CD4-positive, alpha-beta T cell treated with Interleukin-2 at 100 ng/mL for 4 hours (primary cell): ENCODE data around the gene MYOCOS.
A peak's percentile ranks its signal among the peaks of the same experiment; 100 is the strongest.
"Not testable (repeated sequence)": the region's sequence is repeated elsewhere in the genome, so short reads cannot be mapped to it uniquely, and the experiment has no call there.

Experiments used
- DNase-seq: peaks from one replicate; pipeline ENCODE4 v3.0.0-alpha.2; 2020; ENCODE audit warnings: low spot score

The MYOCOS gene

DNA sequence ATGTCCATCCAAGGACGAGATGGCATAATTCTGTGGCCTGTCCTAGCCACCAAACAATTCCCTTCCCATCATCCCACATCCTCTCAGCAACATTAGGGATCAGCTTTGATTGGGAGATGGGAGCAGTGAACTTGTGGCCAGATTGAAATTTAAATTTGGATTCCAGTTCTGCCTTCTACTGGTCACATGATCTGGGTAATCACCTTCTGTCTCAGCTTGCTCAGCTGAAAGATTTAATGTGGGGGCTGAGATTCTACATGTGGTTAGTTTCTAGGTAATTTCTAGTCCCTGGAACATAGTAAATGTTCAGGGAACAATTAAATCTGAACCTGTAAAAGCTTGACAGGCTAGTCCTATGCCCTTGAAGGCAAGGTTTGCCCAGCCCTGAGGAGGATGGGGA lies 3.2 kb downstream of the MYOCOS start:
- no peak for DNase-seq

DNA sequence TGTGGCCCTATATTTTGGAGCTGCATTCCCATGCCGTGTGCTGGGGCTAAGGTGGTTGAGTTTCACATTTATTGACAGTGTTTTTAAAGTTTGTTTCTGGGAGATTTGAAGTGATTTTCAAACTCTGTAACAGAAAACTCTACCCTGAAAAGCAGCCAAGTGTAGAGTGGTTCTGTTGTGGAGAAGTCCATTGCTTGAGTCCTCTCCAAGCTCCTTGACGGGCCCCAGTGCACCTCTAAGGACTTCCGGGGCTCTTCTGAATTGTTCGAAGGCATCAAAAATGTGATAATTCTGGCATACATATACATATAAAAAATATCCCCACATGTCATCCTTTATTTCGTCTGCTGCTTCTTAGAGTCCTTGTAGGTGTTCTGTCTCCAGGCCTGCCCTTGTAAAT lies 5.0 kb downstream of the MYOCOS start:
- DNase-seq: no peak

DNA sequence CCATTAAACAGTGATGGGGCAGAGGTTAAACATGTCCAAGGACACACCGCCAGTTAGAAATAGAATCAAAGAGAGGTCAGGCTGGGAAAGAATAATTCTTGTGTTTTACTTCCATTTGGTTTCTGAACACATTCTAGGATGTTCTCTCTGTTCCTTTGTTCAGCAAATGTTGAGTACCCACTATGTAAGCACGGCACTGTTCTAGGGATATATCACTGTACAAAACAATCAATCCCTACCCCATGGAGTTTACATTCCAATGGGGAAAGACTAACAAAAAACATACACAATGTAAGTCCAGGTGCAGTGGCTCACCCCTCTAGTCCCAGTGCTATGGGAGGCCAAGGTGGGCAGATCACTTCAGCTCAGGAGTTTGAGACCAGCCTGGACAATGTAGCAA lies 6.2 kb downstream of the MYOCOS start:
- no peak for DNase-seq

DNA sequence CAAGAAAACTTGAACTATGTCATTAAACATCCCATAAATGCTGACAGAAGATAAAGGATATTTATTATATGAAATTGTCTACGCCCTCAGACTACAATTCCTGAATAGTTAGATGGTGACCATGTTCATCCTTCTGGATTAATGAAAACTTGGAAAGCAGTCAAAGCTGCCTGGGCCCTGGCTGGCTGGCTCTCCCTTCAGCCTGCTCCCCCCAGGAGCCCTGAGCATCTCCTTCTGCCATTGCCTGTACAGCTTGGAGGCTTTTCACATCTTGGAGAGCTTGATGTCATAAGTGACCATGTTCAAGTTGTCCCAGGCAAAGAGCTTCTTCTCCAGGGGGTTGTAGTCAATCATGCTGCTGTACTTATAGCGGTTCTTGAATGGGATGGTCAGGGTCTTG lies 13.6 kb downstream of the MYOCOS start:
- no peak for DNase-seq

DNA sequence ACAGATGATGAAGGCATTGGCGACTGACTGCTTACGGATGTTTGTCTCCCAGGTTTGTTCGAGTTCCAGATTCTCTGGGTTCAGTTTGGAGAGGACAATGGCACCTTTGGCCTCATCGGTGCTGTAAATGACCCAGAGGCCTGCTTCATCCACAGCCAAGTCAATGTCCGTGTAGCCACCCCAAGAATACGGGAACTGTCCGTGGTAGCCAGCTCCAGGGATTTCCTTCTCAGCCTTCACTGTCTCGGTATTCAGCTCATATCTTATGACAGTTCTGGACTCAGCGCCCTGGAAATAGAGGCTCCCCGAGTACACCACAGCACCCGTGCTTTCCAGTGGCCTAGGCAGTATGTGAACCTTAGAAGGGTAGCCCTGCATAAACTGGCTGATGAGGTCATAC lies 14.1 kb downstream of the MYOCOS start:
- no peak for DNase-seq

DNA sequence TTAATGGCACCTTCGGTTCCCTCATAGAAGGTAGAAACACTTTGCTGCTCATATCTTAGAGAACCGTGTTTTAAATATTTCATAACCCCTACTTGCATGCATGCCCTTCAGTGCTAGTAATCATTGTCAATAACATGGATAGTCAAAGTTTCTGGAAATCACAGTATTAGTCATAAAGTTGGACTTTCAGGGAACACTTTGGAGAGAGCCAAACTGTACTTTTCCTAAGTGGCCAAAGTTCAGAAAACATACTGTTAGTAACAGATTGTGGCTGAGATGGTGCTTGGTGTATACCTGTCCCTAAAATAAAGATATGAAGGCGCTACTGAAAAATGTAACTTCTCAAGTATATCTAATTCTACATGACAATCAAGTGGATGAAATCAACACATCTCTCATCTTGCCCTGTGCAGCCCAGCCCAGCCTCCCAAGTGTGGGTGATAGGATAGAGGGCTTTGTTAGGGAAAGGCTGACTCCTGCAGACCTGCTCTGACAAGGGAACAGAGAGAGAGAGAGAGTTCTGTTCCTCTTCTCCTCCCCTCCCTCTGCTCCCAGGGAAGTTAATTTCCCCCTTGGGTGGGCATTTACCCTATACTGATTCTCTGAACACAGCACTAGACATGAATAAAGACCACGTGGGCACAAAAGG lies 16.0 kb downstream of the MYOCOS start:
- DNase-seq: no peak

DNA sequence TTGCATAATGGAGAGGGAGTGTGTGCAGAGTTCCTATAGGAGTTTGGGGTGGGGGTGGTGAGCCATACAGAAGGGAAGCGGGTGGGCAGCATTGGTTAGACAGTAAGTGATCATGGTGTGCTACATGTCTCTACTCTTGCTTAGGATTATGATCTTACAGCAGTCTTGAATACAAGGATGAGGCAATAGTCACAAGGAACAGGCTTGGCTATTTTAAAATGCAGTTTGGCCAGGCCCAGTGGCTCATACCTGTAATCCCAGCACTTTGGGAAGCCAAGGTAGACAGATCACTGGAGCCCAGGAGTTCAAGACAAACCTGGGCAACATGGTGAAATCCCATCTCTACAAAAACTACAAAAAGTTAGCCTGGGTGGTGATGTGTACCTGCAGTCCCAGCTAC lies 18.2 kb downstream of the MYOCOS start:
- no peak for DNase-seq

DNA sequence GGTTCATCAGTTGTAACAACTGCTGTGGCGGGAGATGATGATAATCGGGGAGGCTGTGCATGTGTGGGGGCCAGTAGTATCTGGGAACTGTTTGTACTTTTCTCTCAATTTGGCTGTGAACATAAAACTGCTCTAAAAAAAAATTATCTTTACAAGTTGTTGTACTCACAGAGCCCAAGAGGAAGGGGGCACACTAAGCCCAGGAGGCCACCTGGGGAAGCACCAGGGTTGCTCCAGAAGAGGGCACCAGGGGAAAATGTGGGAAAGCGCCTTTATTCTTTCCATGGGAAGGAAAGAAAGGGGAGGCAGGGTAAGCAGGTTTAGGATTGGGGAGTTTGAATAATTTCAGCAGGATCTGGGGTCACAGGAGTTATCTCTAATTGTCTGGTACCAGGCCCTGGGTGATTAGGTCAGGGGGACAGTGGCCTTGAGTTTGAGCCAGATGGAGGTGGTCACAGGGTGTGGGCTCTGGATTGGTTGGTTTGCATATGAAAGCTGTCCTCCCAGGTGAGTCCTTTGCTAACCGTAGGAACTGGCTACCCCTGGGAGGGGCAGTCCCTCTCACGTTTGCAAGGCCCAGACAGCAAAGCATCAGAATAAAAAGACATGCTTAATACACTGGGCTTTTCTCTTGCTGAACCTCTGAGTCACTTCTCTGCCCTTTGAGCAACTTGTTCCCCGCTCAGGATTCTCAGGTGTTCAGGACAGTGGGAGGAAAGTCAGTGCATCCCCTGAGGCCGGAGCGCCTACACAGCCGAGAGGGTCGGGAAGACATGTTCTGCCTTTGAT lies 19.2 kb downstream of the MYOCOS start:
- DNase-seq: no peak

DNA sequence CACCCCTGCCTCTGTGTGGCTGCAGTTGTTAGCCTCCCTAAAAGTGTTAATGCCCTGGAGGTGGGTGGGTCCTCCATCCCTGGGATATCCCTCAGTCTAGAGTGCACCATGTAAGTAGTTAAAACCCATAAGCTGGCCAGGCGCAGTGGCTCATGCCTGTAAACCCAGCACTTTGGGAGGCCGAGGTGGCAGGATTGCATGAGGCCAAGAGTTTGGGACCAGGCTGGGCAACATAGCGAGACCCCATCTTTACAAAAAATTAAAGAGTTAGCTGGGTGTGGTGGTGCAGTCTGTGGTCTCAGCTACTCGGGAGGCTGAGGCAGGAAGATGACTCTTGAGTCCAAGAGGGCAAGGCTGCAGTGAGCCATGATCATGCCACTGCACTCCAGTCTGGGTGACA lies 20.2 kb downstream of the MYOCOS start:
- DNase-seq: no peak

DNA sequence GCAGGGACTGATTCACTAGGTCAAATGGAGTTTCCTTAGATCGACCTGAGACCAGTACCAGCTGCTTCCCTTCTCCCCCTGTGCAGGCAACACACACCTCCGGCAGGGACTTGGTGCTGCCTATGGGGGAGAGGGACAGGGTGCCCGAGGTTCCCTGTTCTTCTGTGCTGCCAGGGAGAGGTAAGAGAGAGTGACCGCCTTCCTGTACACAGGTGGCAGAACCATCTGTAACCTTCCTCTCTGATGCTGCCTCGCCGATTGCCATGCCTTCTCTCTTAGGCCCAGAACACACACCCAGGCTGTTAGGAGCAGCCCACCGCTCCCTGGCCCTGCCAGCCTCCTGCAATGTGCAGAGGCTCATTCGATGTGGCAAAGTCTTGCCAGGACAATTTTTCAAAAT lies 21.1 kb downstream of the MYOCOS start:
- DNase-seq: no peak

DNA sequence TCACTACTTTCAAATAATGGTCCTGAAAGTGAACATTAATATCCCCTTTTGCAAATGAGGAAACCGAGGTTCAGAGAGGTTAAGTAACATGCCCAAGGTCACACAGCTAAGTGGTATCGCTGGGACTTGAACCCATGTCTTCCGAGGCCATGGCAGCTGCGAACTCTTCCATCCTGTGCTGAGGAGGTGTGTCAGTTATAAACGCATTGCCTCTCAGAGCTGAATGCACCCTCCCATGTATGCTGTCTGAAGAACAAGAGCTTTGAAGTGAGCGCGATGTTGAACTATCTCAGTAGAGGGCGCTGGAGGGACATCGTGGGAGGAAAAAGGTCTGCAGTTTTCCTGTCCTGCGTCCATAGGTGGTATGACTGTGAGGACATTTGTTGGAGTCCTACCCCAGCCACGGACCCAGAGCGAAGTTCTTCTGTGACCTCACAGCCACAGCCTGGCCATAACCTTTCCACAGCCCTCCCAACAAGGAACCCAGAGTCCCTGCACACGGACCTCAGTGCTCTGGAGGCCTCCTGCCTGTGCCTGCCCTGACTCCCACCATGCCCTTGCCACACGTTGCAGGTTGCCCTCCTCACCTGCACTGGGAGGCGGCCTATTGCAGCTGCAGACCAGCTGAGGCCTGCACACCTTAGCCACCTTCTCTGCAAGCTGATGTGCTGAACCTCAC lies 22.9 kb downstream of the MYOCOS start:
- DNase-seq: peak; percentile 67

DNA sequence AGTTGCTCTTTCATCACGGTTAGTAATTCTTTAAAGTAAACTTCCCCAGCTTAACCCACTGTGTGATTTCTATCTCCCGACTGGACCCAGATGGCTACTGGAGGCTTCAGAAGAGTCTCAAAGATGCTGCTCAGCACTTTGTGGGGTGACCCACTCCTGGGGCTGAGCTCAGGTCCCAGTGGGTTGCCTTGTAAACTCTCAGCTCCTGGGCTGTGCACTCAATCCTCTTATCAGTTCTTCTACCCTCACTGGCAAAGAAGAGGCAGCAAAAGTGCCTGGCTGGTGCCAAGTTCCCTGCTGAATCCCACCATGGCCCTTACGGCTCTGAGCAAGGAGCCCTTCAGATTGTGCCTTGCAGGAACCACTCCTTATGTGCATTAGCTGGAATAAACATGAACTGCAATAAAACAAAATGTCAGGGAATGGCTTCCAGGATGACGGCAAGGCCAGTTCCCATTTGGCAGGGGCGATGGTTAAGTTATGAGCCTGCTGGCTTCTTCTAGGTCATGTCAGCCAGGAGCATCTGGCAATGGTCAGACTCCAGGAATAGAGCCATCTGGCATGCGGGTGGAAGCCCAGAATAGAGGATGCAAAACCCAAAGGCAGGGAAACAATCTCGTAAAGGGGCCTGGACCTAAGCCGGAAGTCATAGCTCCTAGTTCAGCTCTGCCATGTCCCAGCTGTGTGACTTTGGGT lies 23.7 kb downstream of the MYOCOS start:
- no peak for DNase-seq

DNA sequence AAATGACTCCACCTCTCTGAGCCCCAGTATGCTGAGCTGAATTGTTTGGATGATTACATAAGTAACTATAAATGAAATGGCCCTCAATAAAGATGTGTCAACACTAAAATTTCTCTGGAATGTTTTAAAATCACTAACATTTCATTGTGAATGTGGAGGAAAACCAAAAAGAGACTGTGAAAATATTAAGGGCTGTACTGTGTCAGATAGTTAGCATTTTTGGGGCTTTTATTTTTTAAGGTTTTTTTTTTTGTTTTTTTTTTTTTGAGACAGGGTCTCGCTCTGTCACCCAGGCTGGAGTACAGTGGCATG lies 24.2 kb downstream of the MYOCOS start:
- DNase-seq: no peak

DNA sequence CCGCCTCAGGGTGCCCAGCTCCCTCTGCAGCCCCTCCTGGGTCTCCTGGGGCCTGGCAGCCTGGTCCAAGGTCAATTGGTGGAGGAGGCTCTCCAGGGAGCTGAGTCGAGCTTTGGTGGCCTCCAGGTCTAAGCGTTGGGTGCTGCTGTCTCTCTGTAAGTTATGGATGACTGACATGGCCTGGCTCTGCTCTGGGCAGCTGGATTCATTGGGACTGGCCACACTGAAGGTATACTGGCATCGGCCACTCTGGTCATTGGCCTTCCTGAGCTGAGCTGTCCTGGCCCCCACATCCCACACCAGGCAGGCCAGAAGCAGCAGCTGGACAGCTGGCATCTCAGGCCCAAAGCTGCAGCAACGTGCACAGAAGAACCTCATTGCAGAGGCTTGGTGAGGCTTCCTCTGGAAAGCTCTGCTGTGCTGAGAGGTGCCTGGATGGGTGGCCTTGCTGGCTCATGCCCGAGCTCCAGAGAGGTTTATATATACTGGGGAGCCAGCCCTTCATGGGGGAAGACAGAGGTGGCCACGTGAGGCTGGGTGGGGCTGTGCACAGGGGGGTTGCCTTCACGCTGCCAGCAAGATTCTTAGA lies 30.3 kb downstream of the MYOCOS start, which contains the start of gene MYOC:
TSS of gene MYOC (minus strand) at position 455 of the 589 bp plus-strand sequence. CDS start at position 378, 77 bp downstream.
- DNase-seq: no peak

DNA sequence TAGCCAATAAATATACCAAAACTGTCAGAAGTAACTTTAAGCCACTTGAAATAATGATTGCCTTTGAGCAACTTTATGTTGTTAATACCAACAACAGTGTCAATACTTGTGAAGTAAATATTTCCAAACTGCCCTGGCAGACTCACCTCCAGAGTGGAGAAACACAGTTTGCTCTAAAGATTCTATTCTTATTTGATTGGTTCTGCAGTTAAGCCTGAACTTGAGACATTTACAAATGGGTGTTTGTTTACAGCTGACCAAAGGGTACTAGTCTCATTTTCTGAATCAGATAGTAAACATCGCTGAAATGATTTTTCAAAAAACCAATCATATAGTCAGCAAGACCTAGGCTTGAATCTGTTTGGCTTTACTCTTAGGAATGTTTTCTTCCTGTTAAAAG lies 31.8 kb downstream of the MYOCOS start:
- DNase-seq: no peak

DNA sequence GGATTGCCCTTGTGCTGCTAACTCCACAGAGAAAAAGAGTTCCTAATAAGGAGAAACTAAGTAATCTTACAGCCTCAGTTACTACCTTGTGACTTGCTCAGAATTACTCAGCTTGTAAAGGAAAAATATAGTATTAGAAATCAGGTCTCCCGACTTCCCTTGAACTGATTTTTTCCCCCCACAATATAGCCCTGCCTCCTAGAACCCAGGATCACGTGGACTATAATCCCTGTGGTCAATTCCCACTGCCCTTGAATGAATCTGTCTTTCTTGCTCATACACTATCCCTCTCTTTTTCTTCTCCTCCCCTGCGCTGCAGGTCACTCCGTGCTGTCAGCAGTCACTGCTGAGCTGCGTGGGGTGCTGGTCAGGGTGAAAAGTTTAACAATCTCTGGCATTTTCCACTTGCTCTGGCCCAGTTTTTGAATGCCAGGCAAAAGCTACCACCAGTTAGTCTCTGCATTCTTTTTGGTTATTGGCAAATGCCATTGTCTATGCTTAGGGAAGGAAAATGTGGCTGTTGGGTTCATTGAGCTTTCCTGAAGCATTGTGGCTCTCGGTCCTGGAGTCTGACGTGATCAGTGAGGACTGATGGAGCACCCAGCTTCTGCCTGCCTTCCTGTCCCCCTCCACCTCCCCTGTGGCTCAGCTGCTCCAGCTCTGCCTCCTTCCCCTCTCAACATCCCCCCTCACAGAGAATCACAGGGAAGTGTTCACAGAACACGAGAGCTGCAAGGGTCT lies 32.3 kb downstream of the MYOCOS start:
- no peak for DNase-seq

DNA sequence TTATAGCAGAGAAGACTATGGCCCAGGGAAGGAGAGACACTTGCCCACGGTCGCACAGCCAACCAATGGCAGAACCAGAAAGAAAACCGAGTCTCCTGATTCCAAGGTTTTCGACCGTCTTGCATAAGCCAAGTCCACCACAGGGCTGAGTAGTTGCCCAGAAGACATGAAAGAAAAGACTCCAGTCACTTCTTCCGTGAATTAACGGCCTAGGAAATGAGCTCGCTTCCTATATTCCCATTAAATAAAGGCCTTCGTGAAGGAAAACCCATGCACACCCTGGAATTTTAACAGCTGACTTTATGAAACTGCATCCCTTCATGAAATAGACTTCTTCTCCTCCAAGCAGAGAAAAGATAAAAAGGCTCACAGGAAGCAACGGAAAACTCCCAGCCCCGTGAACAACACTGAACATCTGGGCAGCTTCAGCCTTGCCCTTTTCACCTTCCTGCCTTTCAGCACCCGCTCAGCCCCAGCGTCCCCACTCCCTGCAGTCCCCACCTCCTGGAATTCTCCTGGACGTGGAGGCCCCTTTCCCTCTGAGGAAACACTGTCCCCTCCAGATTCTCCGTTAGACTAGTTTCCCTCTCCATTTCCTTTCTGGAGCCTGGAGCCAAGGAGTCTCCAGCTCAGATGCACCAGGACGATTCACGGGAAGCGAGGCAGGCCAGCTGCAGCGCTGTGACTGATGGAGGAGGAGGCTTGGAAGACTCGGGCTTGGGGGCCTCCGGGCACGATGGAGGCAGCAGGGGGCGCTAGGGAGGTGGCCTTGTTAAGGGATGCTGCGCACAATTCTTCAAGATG lies 33.1 kb downstream of the MYOCOS start:
- peak; percentile 64 for DNase-seq

DNA sequence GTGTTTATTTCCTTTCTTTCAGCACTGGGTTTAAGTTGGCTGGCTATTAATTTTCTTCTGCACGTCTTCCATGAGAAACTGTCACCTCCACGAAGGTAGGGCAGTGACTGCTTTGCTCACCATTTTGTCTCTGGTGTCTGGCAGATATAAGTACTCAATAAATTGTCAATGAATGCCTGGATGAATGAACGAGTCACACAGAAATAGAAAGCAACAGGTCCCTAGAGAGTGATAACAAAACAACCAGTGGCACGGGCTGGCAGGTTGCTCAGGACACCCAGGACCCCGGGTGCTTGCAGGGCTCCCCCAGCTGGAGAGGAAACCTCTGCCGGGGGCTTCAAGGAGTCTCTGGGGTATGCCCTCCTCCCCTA lies 33.7 kb downstream of the MYOCOS start:
- DNase-seq: no peak

DNA sequence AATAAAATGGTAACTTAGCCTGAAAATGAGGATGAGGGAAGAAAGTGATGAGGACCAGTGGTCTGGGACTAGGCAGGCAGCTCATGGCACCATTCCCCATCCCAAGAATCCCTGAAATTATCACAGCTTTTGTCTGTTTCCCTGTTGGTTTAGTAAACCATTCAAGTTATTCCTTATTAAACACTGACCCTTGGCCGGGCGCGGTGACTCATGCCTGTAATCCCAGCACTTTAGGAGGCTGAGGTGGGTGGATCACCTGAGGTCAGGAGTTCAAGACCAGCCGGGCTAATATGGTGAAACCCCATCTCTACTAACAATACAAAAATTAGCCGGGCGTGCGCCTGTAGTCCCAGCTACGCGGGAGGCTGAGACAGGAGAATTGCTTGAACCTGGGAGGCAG lies 34.2 kb downstream of the MYOCOS start:
- not testable (repeated sequence) for DNase-seq

DNA sequence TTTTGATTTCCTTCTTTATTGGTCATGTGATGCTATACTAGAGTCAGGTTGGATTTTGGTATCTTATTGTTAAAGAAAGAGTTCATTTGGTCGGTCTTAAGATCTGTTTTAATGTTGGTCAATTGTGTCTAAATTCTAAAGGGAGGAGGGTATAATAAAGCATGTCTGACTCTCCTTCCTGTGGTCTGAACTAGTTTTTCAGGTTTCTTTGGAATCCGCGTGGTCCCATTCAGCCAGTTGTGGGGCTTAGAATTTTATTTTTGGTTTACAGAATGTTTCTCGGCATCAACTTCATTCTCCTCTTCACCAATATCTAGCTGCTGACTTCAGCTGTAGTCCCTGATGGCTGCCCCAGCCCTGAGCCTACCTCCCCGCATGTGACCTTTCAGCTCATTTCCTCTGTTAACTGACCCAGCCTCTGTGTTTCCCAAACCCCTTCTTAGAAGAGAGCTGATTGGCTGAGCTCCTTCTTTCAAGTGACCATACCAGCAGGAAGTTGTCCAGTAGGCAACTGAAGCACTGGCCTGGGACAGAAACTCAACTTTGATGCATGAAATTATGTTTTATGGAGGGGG lies 39.1 kb downstream of the MYOCOS start:
- no peak for DNase-seq
